Panc1 (cell line): ENCODE measurements around the gene CCDC146.

Experiments used
- POLR2AphosphoS5 ChIP-seq: IDR thresholded peaks from 2 replicates; pipeline ENCODE4 v1.6.1; 2012; ENCODE audit warnings: mild to moderate bottlenecking, low read depth, low read length, moderate library complexity
- TF ChIP-seq, protein P1 (sequence below): fragments of 450-650 bp; IDR thresholded peaks from 2 replicates; pipeline ENCODE4 v1.5.1; 2017; ENCODE audit warnings: mild to moderate bottlenecking

DNA sequence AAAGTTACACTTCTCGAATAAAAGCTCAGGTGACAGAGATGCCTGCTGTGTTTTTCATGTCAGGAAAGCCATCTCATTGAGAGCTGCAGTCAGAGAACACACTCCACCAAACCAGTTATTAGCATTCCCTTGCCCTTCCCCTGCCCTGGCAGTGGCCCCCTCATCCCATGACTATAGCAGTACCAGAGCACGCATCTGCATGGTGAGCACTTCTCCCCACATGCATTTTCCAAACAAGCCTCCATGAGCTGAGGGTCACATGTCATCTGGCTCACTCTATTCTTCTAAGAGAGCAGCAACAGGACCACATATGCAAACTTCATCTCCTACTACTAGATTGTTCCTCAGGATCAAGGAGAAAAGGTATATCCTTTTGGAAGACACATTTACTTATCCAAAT, 119.7 kb downstream of the CCDC146 start:
- TF ChIP-seq POLR2AphosphoS5: no peak
- TF ChIP-seq, protein P1, sequence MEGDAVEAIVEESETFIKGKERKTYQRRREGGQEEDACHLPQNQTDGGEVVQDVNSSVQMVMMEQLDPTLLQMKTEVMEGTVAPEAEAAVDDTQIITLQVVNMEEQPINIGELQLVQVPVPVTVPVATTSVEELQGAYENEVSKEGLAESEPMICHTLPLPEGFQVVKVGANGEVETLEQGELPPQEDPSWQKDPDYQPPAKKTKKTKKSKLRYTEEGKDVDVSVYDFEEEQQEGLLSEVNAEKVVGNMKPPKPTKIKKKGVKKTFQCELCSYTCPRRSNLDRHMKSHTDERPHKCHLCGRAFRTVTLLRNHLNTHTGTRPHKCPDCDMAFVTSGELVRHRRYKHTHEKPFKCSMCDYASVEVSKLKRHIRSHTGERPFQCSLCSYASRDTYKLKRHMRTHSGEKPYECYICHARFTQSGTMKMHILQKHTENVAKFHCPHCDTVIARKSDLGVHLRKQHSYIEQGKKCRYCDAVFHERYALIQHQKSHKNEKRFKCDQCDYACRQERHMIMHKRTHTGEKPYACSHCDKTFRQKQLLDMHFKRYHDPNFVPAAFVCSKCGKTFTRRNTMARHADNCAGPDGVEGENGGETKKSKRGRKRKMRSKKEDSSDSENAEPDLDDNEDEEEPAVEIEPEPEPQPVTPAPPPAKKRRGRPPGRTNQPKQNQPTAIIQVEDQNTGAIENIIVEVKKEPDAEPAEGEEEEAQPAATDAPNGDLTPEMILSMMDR: no peak
